ENCODE measurements around the gene PRSS2.
"Not testable (repeated sequence)": the region's sequence is repeated elsewhere in the genome, so short reads cannot be mapped to it uniquely, and the experiment has no call there.

The PRSS2 gene

DNA sequence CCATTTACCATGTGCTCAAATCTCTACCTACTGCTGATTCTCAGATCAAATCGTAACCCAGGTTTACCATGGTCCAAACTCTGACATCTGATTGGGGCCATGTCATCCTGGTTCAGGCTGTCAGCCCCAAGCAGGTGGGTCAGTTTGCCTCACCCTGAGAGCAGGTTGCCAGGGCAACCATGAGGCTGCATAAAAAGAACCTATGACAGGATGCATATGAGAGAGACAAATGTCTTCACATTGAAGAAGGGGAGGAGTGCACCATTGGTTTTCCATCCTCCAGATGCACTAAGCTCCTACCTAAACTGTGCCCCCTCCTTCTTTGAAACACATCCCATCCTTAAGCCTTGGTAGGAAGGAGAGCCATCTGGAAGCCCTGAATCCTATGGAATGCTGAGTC, 11.3 kb upstream of the PRSS2 start:
- DNase-seq (ENCODE audit: low read depth): no peak

DNA sequence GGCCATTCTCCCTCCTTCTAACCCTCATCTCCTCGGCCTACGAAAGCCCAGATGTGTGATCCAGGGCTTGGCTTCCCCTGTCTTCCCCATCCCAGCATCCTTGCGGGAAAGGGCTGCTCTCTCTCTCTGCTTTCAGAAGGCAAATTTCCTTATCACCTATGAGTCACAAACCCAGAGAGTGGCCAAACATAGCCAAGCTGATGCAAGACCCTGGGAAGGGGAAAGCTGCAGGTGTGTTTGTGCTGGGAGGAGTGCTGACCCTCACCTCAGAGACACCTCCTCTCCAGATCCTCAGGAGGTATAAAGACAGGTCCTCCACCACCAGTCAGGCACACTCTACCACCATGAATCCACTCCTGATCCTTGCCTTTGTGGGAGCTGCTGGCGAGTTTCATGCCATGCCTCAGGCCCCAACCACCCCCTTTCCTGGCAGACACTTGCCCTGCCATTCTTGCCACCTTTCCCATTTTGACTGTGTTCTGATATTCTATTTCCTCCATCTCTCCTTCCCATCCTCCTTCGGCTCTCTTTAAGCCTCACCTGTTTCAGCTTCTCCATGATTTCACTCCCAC, 10.6 kb upstream of the PRSS2 start:
- DNase-seq (ENCODE audit: low read depth): no peak

DNA sequence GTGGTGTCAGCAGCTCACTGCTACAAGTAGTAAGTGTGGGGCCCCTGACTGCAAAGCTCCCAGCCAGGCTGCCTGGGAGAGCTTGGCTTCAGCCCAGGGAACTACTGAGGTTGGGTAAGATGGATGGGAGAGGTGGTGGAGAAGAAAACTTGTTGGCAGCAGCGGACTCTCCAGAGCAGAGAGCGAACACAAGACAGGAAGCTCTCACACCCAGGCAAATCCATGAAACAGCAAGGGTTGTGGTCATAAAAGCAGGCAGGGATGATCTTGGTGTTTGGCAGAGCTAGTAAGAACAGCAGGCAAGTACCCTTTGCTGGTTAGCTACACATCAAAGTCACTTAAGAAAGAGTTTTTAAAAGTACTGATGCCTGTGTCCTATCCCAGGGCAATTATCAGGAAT, 9.2 kb upstream of the PRSS2 start:
- not testable (repeated sequence) for DNase-seq (ENCODE audit: low read depth)

DNA sequence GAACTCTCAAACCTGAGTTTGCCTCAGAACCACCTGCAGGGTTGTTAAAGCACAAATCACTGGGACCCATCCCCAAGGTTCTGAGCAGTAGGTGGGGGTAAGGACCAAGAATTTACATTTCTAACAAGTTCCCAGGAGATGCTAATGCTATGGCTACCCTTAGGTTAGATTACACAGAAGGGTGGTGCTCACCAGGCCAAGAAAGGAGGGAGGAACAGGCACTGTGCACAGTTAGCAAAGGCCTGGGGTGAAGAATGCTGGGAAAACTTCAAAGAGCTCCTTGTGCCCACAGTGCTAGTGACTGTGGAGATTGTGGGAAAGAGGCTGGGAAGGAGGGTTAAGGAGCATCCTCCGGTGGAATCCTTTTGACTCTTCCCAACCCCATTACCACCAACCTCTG, 8.7 kb upstream of the PRSS2 start:
- no peak for DNase-seq (ENCODE audit: low read depth)

GRCh38 chr7:142767451-142767850, 3.3 kb upstream of the PRSS2 start:
- no peak for DNase-seq (ENCODE audit: low read depth)

DNA sequence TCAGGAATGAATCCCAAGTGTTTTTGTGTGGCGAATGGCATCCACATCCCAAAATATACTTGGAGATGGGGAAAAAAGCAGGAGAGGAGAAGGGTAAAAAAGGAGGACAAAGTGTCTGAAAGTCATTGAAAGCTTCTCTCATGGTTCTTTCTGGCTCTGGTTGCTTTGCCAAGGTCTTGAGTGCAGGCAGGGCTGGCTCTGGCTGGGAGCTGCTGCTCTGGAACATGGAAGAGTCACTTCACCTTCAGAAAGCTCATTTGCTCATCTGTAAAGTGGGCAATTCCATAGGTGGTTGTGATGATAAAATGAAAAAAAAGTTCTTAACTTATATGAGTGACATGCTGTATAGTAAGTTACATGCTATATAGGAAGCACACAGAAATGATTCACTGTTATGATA, 2.9 kb upstream of the PRSS2 start:
- no peak for DNase-seq (ENCODE audit: low read depth)

DNA sequence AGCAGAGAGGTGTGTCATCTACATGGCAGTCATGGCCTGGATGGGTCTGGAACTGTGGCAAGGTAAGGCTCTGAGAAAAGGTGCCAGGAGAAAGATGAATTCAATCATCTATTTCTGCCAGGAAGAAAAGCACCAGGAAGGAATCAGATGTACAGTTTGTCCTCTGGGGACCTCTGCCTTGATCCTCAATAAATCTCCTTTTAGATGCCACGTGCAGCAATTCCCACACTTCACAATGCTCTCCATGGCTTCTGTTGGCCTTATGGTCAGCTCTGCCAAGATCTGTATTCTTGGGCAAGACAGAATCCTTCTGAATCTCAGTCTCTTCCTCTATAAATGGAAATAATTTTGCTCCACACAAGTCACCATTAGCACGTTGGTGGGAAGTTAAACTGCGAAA, 1.9 kb upstream of the PRSS2 start:
- not testable (repeated sequence) for DNase-seq (ENCODE audit: low read depth)

GRCh38 chr7:142771353-142771723, 568 bp downstream of the PRSS2 start:
- DNase-seq (ENCODE audit: low read depth): no peak

- no peak for DNase-seq (ENCODE audit: low read depth)
Measured at GRCh38 chr7:142772051-142772450, 1.3 kb downstream of the PRSS2 start.

GRCh38 chr7:142772673-142773072, 1.9 kb downstream of the PRSS2 start:
- no peak for DNase-seq (ENCODE audit: low read depth)

GRCh38 chr7:142773230-142773629, 2.5 kb downstream of the PRSS2 start:
- no peak for DNase-seq (ENCODE audit: low read depth)

- DNase-seq (ENCODE audit: low read depth): no peak
Measured at GRCh38 chr7:142773937-142774744, 3.4 kb downstream of the PRSS2 start.

DNA sequence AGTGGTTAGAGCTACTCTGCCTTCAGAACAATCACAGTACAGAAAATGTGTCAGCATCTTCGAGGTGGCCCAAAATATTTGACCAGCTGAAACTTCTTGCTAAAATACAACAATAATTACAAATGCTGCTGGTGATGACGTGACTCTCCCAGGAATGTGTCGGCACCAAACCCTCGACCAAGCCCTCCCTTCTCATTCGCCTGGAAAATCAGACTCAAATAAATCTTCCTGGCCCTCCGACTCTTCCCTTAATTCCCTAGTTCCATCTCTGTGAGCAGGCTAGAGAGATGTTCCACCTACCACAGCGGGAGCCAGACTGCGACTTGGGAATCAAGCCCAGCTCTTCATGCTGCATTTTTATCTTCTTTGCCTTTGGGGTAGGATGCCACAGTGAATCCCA, 4.1 kb downstream of the PRSS2 start:
- no peak for DNase-seq (ENCODE audit: low read depth)

DNA sequence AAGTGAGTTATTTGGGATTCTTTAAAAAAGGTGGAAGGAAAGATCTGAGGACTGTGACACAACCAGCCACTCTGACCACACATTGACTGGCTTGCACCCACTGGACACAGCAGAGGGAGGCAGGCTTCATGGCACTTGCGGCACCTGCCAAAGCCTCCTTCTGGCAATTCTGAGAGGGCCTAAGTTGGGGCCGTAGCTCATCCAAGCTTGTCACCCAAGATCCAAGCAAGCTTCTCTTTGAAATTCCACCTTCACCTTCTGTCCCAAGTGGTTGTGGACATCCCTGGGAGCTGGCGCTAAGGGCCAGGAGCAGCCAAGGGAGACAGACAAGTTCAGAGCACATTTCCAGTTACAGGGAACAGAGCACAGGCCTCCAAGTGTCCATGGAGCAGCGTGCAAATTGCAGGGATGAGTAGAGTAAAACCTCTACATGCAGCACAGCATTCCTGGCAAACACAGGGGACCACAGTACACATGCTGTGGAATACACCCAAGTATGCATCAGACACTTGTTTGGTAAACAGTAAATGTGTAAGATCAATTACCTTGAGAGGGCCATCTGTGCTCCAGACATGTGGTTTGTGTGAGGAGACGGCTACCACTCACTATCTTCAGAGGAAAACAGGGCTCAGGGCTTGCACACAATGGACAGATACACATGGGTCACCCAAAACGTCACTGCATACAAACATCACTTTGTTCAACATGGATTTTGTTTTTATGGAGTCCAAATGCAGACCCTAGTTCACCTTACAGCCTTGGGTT, 4.8 kb downstream of the PRSS2 start:
- DNase-seq (ENCODE audit: low read depth): not testable (repeated sequence)

- DNase-seq (ENCODE audit: low read depth): peak; percentile 40
Measured at GRCh38 chr7:142776206-142776844, 5.6 kb downstream of the PRSS2 start.

GRCh38 chr7:142776845-142777225, 6.1 kb downstream of the PRSS2 start:
- not testable (repeated sequence) for DNase-seq (ENCODE audit: low read depth)

DNA sequence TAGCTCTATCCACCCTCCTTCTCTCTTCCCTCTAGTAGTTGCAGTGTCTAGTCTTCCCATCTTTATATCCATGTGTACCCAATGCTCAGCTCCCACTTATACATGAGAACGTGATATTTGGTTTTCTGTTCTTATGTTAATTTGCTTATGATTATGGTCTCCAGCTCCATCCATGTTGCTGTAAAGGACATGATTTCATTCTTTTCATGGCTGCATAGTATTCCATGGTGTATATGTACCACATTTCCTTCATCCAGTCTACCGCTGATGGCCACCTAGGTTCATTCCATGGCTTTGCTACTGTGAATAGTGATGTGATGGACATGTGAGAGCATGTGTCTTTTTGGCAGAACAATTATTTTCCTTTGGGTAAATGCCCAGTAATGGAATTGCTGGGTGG, 6.5 kb downstream of the PRSS2 start:
- DNase-seq (ENCODE audit: low read depth): peak; percentile 9

DNA sequence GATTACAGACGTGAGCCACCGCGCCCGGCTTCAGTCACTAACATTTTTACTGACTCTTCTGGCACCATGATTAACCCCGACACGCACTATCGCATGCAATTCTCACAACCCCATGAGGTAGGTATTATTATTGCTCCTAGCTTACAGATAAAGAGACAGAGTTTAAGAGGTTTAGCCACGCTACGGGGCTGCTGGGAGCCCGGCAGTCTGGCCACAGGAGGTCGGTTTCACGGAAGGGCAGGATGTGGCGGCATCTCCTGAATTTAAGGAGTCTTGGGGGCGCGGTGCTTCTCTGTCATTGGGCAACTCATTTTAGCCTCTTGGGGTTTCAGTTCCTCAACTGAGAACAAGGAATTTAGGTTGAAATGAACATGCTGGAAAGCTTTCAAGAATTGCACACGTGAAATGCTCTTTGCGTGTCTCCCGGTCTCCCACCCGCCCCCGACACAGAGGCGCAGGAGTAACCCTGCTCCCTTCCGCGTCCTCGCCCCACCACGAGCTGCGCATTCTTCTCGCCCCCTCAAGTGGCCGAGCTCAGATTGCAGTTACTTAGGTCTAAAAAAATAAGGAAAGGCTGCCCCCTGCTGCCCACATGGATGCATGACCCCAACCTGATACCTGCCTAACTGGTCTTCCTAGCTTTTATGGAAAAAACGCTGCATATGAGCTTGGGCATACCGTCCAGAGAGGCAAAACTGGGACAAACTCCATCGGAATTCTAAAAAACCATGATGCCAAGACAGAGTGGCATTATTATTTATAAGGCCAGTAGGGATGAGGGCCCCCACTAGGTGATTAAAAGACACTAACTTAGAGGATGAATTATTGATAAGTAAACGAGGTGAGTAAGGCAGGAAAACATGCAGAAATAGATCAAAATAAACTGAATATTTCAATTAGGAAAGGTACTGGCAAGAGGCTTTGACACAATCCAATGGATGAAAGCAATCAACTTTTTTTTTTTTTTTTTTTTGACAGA, 12.4 kb downstream of the PRSS2 start:
- DNase-seq (ENCODE audit: low read depth): peak; percentile 87

DNA sequence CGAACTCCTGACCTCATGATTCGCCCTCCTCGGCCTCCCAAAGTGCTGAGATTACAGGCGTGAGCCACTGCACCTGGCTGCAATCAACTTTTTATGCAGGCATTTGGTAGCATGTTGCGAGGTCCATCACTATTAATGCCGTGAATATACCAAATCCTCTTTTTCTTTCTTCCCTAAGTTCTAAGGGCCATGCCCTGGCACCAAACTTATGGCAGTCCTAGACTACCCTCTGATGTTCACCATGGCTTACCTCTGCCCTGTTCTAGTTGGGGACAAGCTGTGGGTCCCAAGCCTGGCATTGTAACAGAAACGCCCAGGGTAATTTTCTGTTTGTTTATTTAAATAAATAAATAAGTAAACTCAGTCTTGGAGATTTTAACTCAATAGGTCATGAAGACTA, 13.3 kb downstream of the PRSS2 start:
- DNase-seq (ENCODE audit: low read depth): no peak

GRCh38 chr7:142784716-142785115, 13.9 kb downstream of the PRSS2 start:
- DNase-seq (ENCODE audit: low read depth): no peak

GRCh38 chr7:142785841-142786250, 15.1 kb downstream of the PRSS2 start:
- no peak for DNase-seq (ENCODE audit: low read depth)
